Fibroblast of the aortic adventitia (primary cell): ENCODE measurements around the gene HSD11B1. TPM values are rescaled to one million over a fixed set of nuclear protein-coding genes. Genes with fewer than 3 reads are reported as not detected.
A peak's percentile ranks its signal among the peaks of the same experiment; 100 is the strongest.

Experiments
- DNase-seq: peaks from one replicate; pipeline ENCODE4 v3.0.0-alpha.2; 2010; ENCODE audit warnings: low read depth
- H3K4me3 ChIP-seq: 2 replicates; pipeline ENCODE4 v1.5.1; 2011; ENCODE audit warnings: low read depth, mild to moderate bottlenecking, control low read depth, low read length, moderate library complexity
- total RNA-seq: library from RNA; depleted of rRNA; stranded (reverse); fragments of >200 nt; gene quantifications from 2 replicates; pipeline ENCODE4 v1.2.3, GENCODE V29; 2012; ENCODE audit warnings: low replicate concordance
- TF ChIP-seq, protein P1 (sequence below): IDR thresholded peaks from 2 replicates; pipeline ENCODE4 v1.5.1; 2011; ENCODE audit warnings: mild to moderate bottlenecking, low read length, control low read depth, inconsistent platforms; ENCODE audit not compliant: insufficient read depth

Gene HSD11B1
- total RNA-seq, 1 donor: 33.3 TPM

DNA sequence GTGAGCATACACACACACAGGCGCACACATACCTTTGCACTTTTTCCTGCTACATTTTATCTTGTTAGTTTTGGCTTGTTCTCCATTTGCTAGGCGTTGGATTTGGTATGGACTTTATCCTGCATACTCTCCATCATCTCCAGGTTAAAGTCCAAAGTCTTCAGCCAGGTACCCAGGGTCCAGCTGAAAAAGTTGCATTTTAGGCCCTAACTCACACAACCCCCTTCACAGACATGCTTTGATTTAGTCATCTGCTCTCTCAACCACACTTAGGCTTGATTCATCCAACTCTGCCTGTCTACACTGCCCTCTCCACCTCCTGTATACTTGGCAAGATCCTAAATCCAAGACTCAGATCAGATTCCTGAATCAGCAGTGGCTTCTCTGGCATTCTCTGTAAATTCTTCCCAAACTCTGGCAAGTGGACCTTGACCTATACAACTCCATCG lies 41.7 kb upstream of the HSD11B1 start:
- TF ChIP-seq, protein P1, sequence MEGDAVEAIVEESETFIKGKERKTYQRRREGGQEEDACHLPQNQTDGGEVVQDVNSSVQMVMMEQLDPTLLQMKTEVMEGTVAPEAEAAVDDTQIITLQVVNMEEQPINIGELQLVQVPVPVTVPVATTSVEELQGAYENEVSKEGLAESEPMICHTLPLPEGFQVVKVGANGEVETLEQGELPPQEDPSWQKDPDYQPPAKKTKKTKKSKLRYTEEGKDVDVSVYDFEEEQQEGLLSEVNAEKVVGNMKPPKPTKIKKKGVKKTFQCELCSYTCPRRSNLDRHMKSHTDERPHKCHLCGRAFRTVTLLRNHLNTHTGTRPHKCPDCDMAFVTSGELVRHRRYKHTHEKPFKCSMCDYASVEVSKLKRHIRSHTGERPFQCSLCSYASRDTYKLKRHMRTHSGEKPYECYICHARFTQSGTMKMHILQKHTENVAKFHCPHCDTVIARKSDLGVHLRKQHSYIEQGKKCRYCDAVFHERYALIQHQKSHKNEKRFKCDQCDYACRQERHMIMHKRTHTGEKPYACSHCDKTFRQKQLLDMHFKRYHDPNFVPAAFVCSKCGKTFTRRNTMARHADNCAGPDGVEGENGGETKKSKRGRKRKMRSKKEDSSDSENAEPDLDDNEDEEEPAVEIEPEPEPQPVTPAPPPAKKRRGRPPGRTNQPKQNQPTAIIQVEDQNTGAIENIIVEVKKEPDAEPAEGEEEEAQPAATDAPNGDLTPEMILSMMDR: no peak
- H3K4me3 ChIP-seq: no peak overlapping the region
- DNase-seq: no peak

DNA sequence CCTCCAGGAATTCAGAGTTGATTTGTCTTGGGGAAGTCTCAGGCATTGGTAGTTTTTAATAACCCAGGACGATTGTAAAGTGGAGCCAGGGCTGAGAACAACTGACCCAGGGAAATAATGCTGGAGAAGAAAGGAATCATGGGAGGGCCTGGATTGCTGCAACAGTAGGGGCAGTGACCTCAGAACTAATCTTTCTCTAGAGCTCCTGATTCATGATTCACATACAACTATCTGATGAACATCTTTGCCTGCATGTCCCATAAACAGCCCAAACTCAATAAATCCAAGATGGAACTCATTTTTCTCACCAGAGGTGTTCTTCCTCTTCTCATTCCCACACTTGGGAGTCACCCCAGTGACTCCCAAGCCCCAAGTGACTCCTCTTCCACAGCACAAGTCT lies 37.5 kb upstream of the HSD11B1 start:
- TF ChIP-seq, protein P1: no peak
- no peak overlapping the region for H3K4me3 ChIP-seq

DNA sequence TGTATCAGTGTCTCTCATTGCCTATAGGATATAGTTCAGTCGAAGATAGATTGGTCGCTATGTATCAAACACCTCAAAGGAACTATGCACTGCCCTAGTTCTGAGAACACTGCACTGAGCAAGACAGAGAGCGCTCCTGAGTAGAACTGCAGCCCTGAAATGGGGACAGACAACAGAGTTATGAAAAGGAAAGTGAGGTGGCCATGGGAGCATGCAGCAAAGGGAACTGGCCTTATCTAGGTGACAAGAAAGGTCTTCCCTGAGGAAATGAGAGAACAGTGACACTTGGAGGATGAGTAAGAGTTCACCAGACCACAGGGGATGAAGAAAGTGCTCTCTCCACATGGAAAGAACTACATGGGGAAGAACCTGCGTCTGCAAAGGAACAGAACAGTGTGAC lies 36.9 kb upstream of the HSD11B1 start:
- no peak overlapping the region for H3K4me3 ChIP-seq
- TF ChIP-seq, protein P1: no peak
- DNase-seq: no peak

More for the DNA sequence above, 37.5 kb upstream of the HSD11B1 start:
- no peak for DNase-seq

DNA sequence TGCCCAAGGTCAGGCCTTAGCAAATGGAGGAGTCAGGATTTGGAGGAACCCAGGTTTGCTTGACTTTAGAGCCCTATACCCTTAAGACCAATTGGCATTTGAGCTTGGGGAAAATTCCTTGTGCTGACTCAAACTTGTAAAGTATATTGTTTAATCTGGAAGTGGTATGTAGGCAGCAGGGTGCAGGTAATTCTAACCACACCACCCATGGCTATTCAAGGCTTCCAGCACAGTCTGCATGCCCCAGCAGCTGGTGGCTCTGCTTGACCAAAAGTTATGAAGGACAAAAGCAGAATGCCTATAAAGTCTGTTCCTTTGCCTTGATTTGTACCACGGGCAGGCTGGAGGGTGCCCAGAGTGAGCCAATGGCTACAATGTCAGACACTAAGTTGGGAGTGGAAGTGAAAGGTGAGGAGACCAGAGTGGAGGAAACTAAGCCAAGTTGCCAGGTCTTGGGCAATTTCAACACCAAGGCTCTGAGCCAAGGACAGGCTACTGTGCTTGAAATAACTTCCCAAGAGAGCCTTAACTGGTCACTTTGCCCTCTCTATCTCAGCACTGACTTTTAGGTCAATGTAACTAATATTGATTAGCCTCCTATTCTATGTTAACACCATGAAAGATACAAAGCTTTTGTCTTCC lies 34.1 kb upstream of the HSD11B1 start:
- H3K4me3 ChIP-seq: no peak overlapping the region
- no peak for DNase-seq
- TF ChIP-seq, protein P1: no peak

DNA sequence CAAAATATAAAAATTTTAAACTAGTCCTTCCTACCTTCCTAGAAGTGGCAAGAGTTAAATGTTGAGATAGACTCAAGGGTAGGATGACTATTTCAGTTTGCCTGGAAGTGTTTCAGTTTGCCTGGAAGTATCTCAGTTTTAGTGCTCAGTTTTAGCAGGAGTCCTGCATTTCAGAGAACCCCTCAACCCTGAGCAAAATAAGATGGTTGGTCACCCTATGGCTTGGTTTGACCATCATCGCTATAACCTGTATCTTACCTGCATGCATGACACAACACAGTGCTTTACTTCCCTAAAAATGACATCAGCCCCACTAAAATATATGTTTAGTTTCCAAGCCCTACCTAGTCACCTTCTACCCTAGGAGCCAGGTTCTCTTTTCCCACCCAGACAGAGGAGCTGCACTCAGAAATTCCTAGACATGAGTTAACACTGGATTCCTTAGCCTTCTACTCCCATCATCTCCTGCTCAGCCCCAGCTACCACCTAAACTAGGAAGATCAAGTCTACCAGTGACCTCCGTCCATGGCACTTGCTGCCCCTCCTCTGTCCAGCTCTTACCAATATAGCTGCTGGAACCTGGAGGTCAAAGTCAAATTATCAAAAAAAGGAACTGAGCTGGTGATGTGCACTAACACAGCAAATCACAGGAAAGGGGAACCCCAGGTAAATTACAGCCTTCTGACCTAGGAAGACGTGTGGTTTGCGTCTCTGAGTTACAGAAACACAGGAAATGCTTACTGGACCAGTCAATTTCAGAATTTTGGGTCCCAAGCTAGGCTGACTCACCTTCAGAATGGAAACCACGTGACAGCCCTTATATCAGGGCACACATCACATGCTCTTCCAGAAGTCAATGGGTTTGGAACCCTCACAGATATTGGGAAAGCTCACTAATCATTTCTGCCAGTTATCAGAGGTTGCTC lies 31.7 kb upstream of the HSD11B1 start:
- H3K4me3 ChIP-seq: no peak overlapping the region
- TF ChIP-seq, protein P1: no peak
- peak; percentile 91 for DNase-seq

DNA sequence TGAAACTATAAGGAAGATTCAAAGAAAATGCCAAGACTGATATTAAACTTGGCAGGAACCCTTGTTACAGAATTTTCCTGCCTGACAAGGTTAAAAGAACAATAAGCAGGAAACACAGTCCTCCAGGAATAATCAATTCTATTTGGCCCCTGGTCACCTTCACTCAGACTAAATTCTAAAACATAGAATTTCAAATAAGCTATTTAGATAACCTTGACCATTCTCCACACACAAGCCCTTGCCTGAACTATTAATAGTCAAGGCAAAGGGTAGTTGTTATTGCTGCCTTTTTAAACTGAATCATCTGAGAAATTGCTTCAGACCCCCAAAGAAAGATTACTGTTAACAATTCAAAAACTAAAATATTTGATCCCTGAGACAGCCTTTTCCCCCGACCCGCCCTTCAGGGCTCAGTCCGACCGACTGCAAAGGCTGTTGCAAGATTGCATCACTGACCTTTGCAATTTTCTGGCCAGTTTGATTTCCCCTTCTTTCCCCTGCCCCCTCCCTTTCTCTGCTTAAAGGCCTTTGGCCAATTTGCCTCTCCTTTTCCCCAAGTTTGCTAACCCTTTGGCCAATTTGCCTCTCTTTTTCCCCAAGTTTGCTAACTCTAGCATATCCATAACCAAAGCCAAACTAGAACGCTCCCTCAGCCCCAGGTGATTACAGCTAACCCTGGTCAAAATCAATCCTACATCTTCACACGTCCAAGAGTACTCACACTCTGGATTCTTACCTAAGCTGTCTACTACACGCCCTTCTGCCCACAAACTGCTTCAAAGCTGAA lies 30.8 kb upstream of the HSD11B1 start:
- peak; percentile 90 for DNase-seq
- no peak overlapping the region for H3K4me3 ChIP-seq
- TF ChIP-seq, protein P1: no peak
